Upper lobe of left lung (tissue), 6 donors: ENCODE measurements around the gene TMEM222. TPM values are rescaled to one million over a fixed set of nuclear protein-coding genes. Genes with fewer than 3 reads are reported as not detected.

Experiments
- ATAC-seq, 2 donors: fragments of 200-7000 bp; cut with Tn5 transposase; one replicate each; pipeline ENCODE4 v1.9.1; 2022; ENCODE audit warnings: mild to moderate bottlenecking in 2 of 2, moderate library complexity in 2 of 2; ENCODE audit not compliant: low FRiP score in 2 of 2
- DNase-seq, 2 donors: peaks; one replicate each; pipeline ENCODE4 v3.0.0-alpha.2; 2019 to 2020
- H3K27ac ChIP-seq, 4 donors: fragments of 200-600 bp; sonication (generic); one replicate each; pipeline ENCODE4 v1.5.1; 2016 to 2019
- H3K27me3 ChIP-seq, 4 donors: fragments of 200-600 bp; sonication (generic); one replicate each; pipeline ENCODE4 v1.5.1; 2017 to 2019
- H3K36me3 ChIP-seq, 4 donors: fragments of 200-600 bp; sonication (generic); one replicate each; pipeline ENCODE4 v1.5.1; 2016 to 2019
- H3K4me1 ChIP-seq, 4 donors: fragments of 200-600 bp; sonication (generic); one replicate each; pipeline ENCODE4 v1.5.1; 2018 to 2019
- H3K4me3 ChIP-seq, 4 donors: fragments of 200-600 bp; sonication (generic); one replicate each; pipeline ENCODE4 v1.5.1; 2017 to 2019; ENCODE audit warnings: mild to moderate bottlenecking in 2 of 4, moderate library complexity in 1 of 4
- H3K9me3 ChIP-seq, 4 donors: fragments of 200-600 bp; sonication (generic); one replicate each; pipeline ENCODE4 v1.5.1; 2018 to 2019
- CTCF ChIP-seq, 6 experiments: fragments of 450-650 bp in 4 of 6; fragments of 200-600 bp in 2 of 6; sonication (generic) in 2 of 6; IDR thresholded peaks; one replicate each; pipeline ENCODE4 v1.5.1; 2016 to 2019; ENCODE audit warnings: antibody characterized with exemption in 6 of 6
- EP300 ChIP-seq, 4 donors: sonication (generic); formaldehyde crosslinking; IDR thresholded peaks; one replicate each; pipeline ENCODE4 v1.5.1; 2017; ENCODE audit warnings: antibody characterized with exemption in 4 of 4, control low read depth in 2 of 4
- POLR2A ChIP-seq, 4 donors: fragments of 450-650 bp; IDR thresholded peaks; one replicate each; pipeline ENCODE4 v1.5.1; 2016 to 2017; ENCODE audit warnings: antibody characterized with exemption in 4 of 4, mild to moderate bottlenecking in 2 of 4
- POLR2AphosphoS5 ChIP-seq, 2 donors: sonication (generic); formaldehyde crosslinking; IDR thresholded peaks; one replicate each; pipeline ENCODE4 v1.5.1; 2017; ENCODE audit warnings: antibody characterized with exemption in 2 of 2
- WGBS, 2 donors: methylation state at CpG; one replicate each; pipeline ENCODE4 v1.1.5; 2017 to 2018; 5-methylcytosine and 5-hydroxymethylcytosine counted together
- total RNA-seq, 6 donors: library from RNA; depleted of rRNA in 4 of 6; stranded (reverse); fragments of >200 nt in 4 of 6; gene quantifications; one replicate each; pipeline versions ENCODE4 v1.1.0 to v1.2.1, GENCODE V29; 2016 to 2021
- donor health status: DM: no; HTN: no; CAD: no; lungs with moderate emphysema.
- donor health status: DM: no; HTN: yes; CAD: no; lungs with severe emphysema.

The TMEM222 gene
- total RNA-seq, 6 donors from 2014 or later, result 11.5 to 43.9 (median 30.1) TPM

GRCh38 chr1:27345272-27345671 lies 23.3 kb downstream of the TMEM222 start:
- Histone ChIP-seq H3K27ac (no peak overlapping the region), H3K27me3 (no peaks in the 10 kb centered on the region), H3K9me3 (no peaks in the 10 kb centered on the region), H3K4me3 (no peak overlapping the region), H3K4me1 (peaks cover 17 to 50% (median 42%) of the 10 kb centered on the region in 4 donors), H3K36me3 (peaks cover 0 to 2% (median 0%) of the 10 kb centered on the region in 4 donors)
- 88 to 90% methylated on average over 11 to 12 of the region's 12 CpGs for WGBS, 2 donors
- peak in 1 of 2 donors; percentile 73 for DNase-seq
- TF ChIP-seq POLR2A (IDR thresholded peaks at IDR 0.05) (no peak), CTCF (IDR thresholded peaks at IDR 0.05) (no peak), EP300 (IDR thresholded peaks at IDR 0.05) (no peak), POLR2AphosphoS5 (IDR thresholded peaks at IDR 0.05) (no peak)
- no peak for ATAC-seq

- DNase-seq, result no peak
- no peak for TF ChIP-seq POLR2AphosphoS5 (IDR thresholded peaks at IDR 0.05)
- no peak for TF ChIP-seq CTCF (IDR thresholded peaks at IDR 0.05)
- no peak for TF ChIP-seq POLR2A (IDR thresholded peaks at IDR 0.05)
- TF ChIP-seq EP300 (IDR thresholded peaks at IDR 0.05), result no peak
- no peaks in the 10 kb centered on the region for H3K9me3 ChIP-seq
- H3K4me3 ChIP-seq, result no peak overlapping the region
- peaks cover 24 to 58% (median 49%) of the 10 kb centered on the region in 4 donors for H3K4me1 ChIP-seq
- H3K36me3 ChIP-seq, result peaks cover 0 to 9% (median 1%) of the 10 kb centered on the region in 4 donors
- WGBS, 2 donors, result 89 to 91% methylated on average over 7 to 8 of the region's 8 CpGs
- no peak for ATAC-seq
- no peaks in the 10 kb centered on the region for H3K27me3 ChIP-seq
- H3K27ac ChIP-seq, result no peak overlapping the region
Observed at GRCh38 chr1:27346357-27346756, 24.4 kb downstream of the TMEM222 start.

- Histone ChIP-seq H3K9me3 (no peaks in the 10 kb centered on the region), H3K27me3 (no peaks in the 10 kb centered on the region), H3K36me3 (peaks cover 0 to 14% (median 1%) of the 10 kb centered on the region in 4 donors), H3K4me3 (no peak overlapping the region), H3K27ac (no peak overlapping the region), H3K4me1 (peaks cover 22 to 53% (median 45%) of the 10 kb centered on the region in 4 donors)
- TF ChIP-seq POLR2A (IDR thresholded peaks at IDR 0.05) (no peak), POLR2AphosphoS5 (IDR thresholded peaks at IDR 0.05) (peak in 1 of 2 donors; percentile 40)
- ATAC-seq, result no peak
- 77 to 86% methylated on average over 12 of the region's 14 CpGs for WGBS, 2 donors
- no peak for DNase-seq
Observed at GRCh38 chr1:27346991-27347624, 25.1 kb downstream of the TMEM222 start.

GRCh38 chr1:27348861-27349783 lies 27.2 kb downstream of the TMEM222 start:
- Histone ChIP-seq H3K9me3 (no peaks in the 10 kb centered on the region), H3K4me3 (peak overlapping the region in 3 of 4 donors; percentile 40 to 54 (median 51))

More at GRCh38 chr1:27348861-27349783, 27.2 kb downstream of the TMEM222 start:
- H3K36me3 ChIP-seq, result peaks cover 0 to 27% (median 14%) of the 10 kb centered on the region in 4 donors
- no peak for TF ChIP-seq EP300 (IDR thresholded peaks at IDR 0.05)
- TF ChIP-seq CTCF (IDR thresholded peaks at IDR 0.05), result no peak
- TF ChIP-seq POLR2AphosphoS5 (IDR thresholded peaks at IDR 0.05), result no peak
- no peak for TF ChIP-seq POLR2A (IDR thresholded peaks at IDR 0.05)
- peaks cover 19 to 34% (median 30%) of the 10 kb centered on the region in 4 donors for H3K4me1 ChIP-seq
- peak overlapping the region in 2 of 4 donors; percentile 23 to 69 for H3K27ac ChIP-seq
- H3K27me3 ChIP-seq, result no peaks in the 10 kb centered on the region
- WGBS, 2 donors, result 40 to 64% methylated on average over 14 to 43 of the region's 51 CpGs
- peak; percentile 86 to 91 for DNase-seq
- ATAC-seq, result peak; percentile 57 to 88
